ENCODE results near the gene DNMT3A. TPM values are rescaled to one million over a fixed set of nuclear protein-coding genes. Genes with fewer than 3 reads are reported as not detected.

Gene DNMT3A
- total RNA-seq, 3 donors from 2014 or later (not counting 1 experiment from before 2014, with no cell fraction given): 36.3 to 60.7 (median 45.2) TPM

DNA sequence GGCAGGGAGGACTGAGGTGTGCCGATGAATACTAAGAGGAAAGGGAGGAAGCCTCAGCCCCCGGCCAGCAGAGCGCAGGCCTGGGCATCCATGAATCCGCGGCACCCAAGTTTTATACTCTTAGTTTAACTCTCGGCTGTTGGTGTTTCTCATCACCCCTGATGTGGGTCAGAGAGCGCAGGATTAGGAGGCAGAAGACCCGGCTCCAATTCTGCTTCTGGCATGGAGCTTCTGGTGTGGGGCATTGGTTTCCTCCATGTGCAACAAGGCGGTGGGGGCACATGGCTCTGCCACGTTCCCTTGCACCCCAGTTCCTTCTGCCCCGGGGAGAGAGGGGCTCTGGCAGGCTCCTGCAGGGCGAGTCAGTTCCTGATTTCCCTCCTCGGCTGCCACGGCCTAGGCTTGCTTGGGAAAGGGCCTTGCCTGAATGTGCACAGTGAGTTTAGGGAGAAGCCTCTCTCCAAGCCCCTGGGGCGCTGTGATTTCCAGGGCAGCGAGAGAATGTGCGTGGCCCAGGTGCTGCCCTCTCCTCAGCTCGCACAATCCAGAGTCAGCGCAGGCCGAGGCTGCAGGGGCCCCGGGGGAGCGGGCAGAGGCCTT is 36.2 kb upstream of the DNMT3A start:
- Histone ChIP-seq H3K4me1 (ENCODE audit: control insufficient read depth, insufficient read depth, low read length) (peaks cover 37% of the 10 kb centered on the region), H3K27me3 (ENCODE audit: control insufficient read depth, insufficient read depth, low read length) (no peaks in the 10 kb centered on the region), H3K9me3 (ENCODE audit: control insufficient read depth, insufficient read depth, low read length) (no peaks in the 10 kb centered on the region), H3K36me3 (ENCODE audit: control insufficient read depth, insufficient read depth, low read length) (no peaks in the 10 kb centered on the region), H3K4me3 (ENCODE audit: low read length) (no peak overlapping the region), H3K27ac (ENCODE audit: low read length) (peak overlapping the region; percentile 83)
- TF ChIP-seq CTCF (IDR thresholded peaks at IDR 0.05): no peak
- H3K36me3 Mint-ChIP-seq: no peaks in the 10 kb centered on the region
- peak overlapping the region; percentile 93 to 94 for H3K27ac Mint-ChIP-seq
- H3K27me3 Mint-ChIP-seq (ENCODE audit: low read depth in 2 of 2): peaks cover 15 to 25% of the 10 kb centered on the region in 2 donors
- WGBS (ENCODE audit: insufficient coverage): 92% methylated on average over 22 of the region's 22 CpGs
- DNase-seq (no peak), ATAC-seq (no peak)
- peaks cover 23 to 46% of the 10 kb centered on the region in 2 donors for H3K4me1 Mint-ChIP-seq
- H3K4me3 Mint-ChIP-seq: peak overlapping the region; percentile 87
- no peaks in the 10 kb centered on the region for H3K9me3 Mint-ChIP-seq
- intact Hi-C loops (cut with micrococcal nuclease): loop anchor here (1.0 to 2.0 kb wide), 6 partner anchors 16 to 181 kb away; no protein-coding TSS in a partner anchor

GRCh38 chr2:25376750-25377621 is 35.3 kb upstream of the DNMT3A start:
- peak overlapping the region; percentile 93 to 94 for H3K27ac Mint-ChIP-seq
- peaks cover 23 to 43% of the 10 kb centered on the region in 2 donors for H3K4me1 Mint-ChIP-seq
- H3K36me3 Mint-ChIP-seq: no peaks in the 10 kb centered on the region
- peak; percentile 94 to 97 for DNase-seq
- H3K9me3 ChIP-seq (ENCODE audit: control insufficient read depth, insufficient read depth, low read length): no peaks in the 10 kb centered on the region
- no peaks in the 10 kb centered on the region for H3K27me3 ChIP-seq (ENCODE audit: control insufficient read depth, insufficient read depth, low read length)
- TF ChIP-seq CTCF (IDR thresholded peaks at IDR 0.05): peak; percentile 98
- WGBS (ENCODE audit: insufficient coverage): 13% methylated on average over 51 of the region's 52 CpGs
- peaks cover 11 to 22% of the 10 kb centered on the region in 2 donors for H3K27me3 Mint-ChIP-seq (ENCODE audit: low read depth in 2 of 2)
- H3K4me3 ChIP-seq (ENCODE audit: low read length): peak overlapping the region; percentile 15
- H3K4me3 Mint-ChIP-seq: peak overlapping the region; percentile 87
- no peaks in the 10 kb centered on the region for H3K36me3 ChIP-seq (ENCODE audit: control insufficient read depth, insufficient read depth, low read length)
- peak overlapping the region; percentile 83 for H3K27ac ChIP-seq (ENCODE audit: low read length)
- H3K4me1 ChIP-seq (ENCODE audit: control insufficient read depth, insufficient read depth, low read length): peaks cover 37% of the 10 kb centered on the region
- ATAC-seq: peak; percentile 94 to 98 (median 96)
- H3K9me3 Mint-ChIP-seq: no peaks in the 10 kb centered on the region
- intact Hi-C loops (cut with micrococcal nuclease): loop anchor here (1.0 to 2.0 kb wide), 6 partner anchors 15 to 182 kb away; no protein-coding TSS in a partner anchor

GRCh38 chr2:25375989-25376545 is 34.3 kb upstream of the DNMT3A start:
- no peak for TF ChIP-seq CTCF (IDR thresholded peaks at IDR 0.05)
- peak overlapping the region; percentile 71 for H3K4me3 Mint-ChIP-seq
- peaks cover 7 to 22% of the 10 kb centered on the region in 2 donors for H3K27me3 Mint-ChIP-seq (ENCODE audit: low read depth in 2 of 2)
- H3K4me1 Mint-ChIP-seq: peaks cover 23 to 41% of the 10 kb centered on the region in 2 donors
- intact Hi-C loops (cut with micrococcal nuclease): loop anchor here (2.0 kb wide), 3 partner anchors 27 to 183 kb away; no protein-coding TSS in a partner anchor
- Histone ChIP-seq H3K9me3 (ENCODE audit: control insufficient read depth, insufficient read depth, low read length) (no peaks in the 10 kb centered on the region), H3K36me3 (ENCODE audit: control insufficient read depth, insufficient read depth, low read length) (no peaks in the 10 kb centered on the region), H3K27ac (ENCODE audit: low read length) (no peak overlapping the region), H3K4me1 (ENCODE audit: control insufficient read depth, insufficient read depth, low read length) (peaks cover 37% of the 10 kb centered on the region), H3K4me3 (ENCODE audit: low read length) (no peak overlapping the region), H3K27me3 (ENCODE audit: control insufficient read depth, insufficient read depth, low read length) (no peaks in the 10 kb centered on the region)
- no peak for ATAC-seq
- no peaks in the 10 kb centered on the region for H3K9me3 Mint-ChIP-seq
- WGBS (ENCODE audit: insufficient coverage): 82% methylated on average over 15 of the region's 16 CpGs
- no peak for DNase-seq
- no peaks in the 10 kb centered on the region for H3K36me3 Mint-ChIP-seq
- peak overlapping the region; percentile 52 to 56 for H3K27ac Mint-ChIP-seq

All from natural killer cell (primary cell).